Effector memory CD4-positive, alpha-beta T cell (primary cell): ENCODE measurements around the gene KDM3A.

Source experiments
- DNase-seq, 3 donors: peaks; one replicate each; pipeline ENCODE4 v3.0.0-alpha.2; 2020
- H3K27ac ChIP-seq: 2 replicates; pipeline ENCODE4 v1.7.0; 2013; ENCODE audit warnings: mild to moderate bottlenecking, low read length, moderate library complexity; ENCODE audit not compliant: insufficient read depth, poor library complexity, severe bottlenecking
- H3K27me3 ChIP-seq: replicated peaks from 2 replicates; pipeline ENCODE4 v1.7.0; 2013; ENCODE audit warnings: mild to moderate bottlenecking, low read length; ENCODE audit not compliant: insufficient read depth, control insufficient read depth, poor library complexity, severe bottlenecking
- H3K36me3 ChIP-seq: 2 replicates; pipeline ENCODE4 v1.7.0; 2013; ENCODE audit warnings: mild to moderate bottlenecking, low read length, moderate library complexity; ENCODE audit not compliant: control insufficient read depth, insufficient read depth
- H3K4me1 ChIP-seq: 2 replicates; pipeline ENCODE4 v1.7.0; 2013; ENCODE audit warnings: low read length, mild to moderate bottlenecking; ENCODE audit not compliant: control insufficient read depth, insufficient read depth, poor library complexity, severe bottlenecking
- H3K4me3 ChIP-seq: 2 replicates; pipeline ENCODE4 v1.7.0; 2013; ENCODE audit warnings: low read length, low read depth, mild to moderate bottlenecking; ENCODE audit not compliant: insufficient read depth, poor library complexity, severe bottlenecking
- H3K9me3 ChIP-seq: 2 replicates; pipeline ENCODE4 v1.7.0; 2013; ENCODE audit warnings: mild to moderate bottlenecking, low read length, moderate library complexity; ENCODE audit not compliant: control insufficient read depth

The KDM3A gene

GRCh38 chr2:86510436-86510933, 69.3 kb downstream of the KDM3A start:
- Histone ChIP-seq H3K36me3 (peaks cover 32% of the 10 kb centered on the region), H3K27me3 (no peaks in the 10 kb centered on the region), H3K4me1 (no peaks in the 10 kb centered on the region), H3K9me3 (no peaks in the 10 kb centered on the region), H3K4me3 (no peak overlapping the region), H3K27ac (no peak overlapping the region)
- DNase-seq = no peak

GRCh38 chr2:86512034-86512433, 70.9 kb downstream of the KDM3A start:
- Histone ChIP-seq H3K4me3 (no peak overlapping the region), H3K27ac (no peak overlapping the region), H3K27me3 (no peaks in the 10 kb centered on the region), H3K9me3 (no peaks in the 10 kb centered on the region), H3K36me3 (peaks cover 27% of the 10 kb centered on the region), H3K4me1 (no peaks in the 10 kb centered on the region)
- DNase-seq = no peak

- H3K36me3 ChIP-seq = peaks cover 23% of the 10 kb centered on the region
- H3K27me3 ChIP-seq = no peaks in the 10 kb centered on the region
- no peaks in the 10 kb centered on the region for H3K9me3 ChIP-seq
- no peaks in the 10 kb centered on the region for H3K4me1 ChIP-seq
- H3K27ac ChIP-seq = no peak overlapping the region
- H3K4me3 ChIP-seq = no peak overlapping the region
- no peak for DNase-seq
Measured at GRCh38 chr2:86512892-86513291, 71.7 kb downstream of the KDM3A start.

- Histone ChIP-seq H3K9me3 (no peaks in the 10 kb centered on the region), H3K4me1 (no peaks in the 10 kb centered on the region), H3K4me3 (no peak overlapping the region), H3K27me3 (no peaks in the 10 kb centered on the region), H3K36me3 (peaks cover 11% of the 10 kb centered on the region), H3K27ac (no peak overlapping the region)
- DNase-seq = no peak
Measured at GRCh38 chr2:86513948-86514660, 72.9 kb downstream of the KDM3A start.

- DNase-seq = peak in 1 of 3 donors; percentile 4
- Histone ChIP-seq H3K4me3 (no peak overlapping the region), H3K27ac (no peak overlapping the region)
Measured at GRCh38 chr2:86518481-86518880, 77.3 kb downstream of the KDM3A start.

GRCh38 chr2:86519349-86519748, 78.2 kb downstream of the KDM3A start:
- H3K9me3 ChIP-seq = no peaks in the 10 kb centered on the region
- no peak overlapping the region for H3K27ac ChIP-seq
- no peak for DNase-seq
- H3K27me3 ChIP-seq = no peaks in the 10 kb centered on the region
- no peaks in the 10 kb centered on the region for H3K4me1 ChIP-seq
- H3K4me3 ChIP-seq = no peak overlapping the region
- H3K36me3 ChIP-seq = peaks cover 9% of the 10 kb centered on the region

More at GRCh38 chr2:86518481-86518880, 77.3 kb downstream of the KDM3A start:
- Histone ChIP-seq H3K9me3 (no peaks in the 10 kb centered on the region), H3K27me3 (no peaks in the 10 kb centered on the region), H3K36me3 (peaks cover 9% of the 10 kb centered on the region), H3K4me1 (no peaks in the 10 kb centered on the region)

GRCh38 chr2:86520153-86520552, 79.0 kb downstream of the KDM3A start:
- Histone ChIP-seq H3K27me3 (no peaks in the 10 kb centered on the region), H3K36me3 (peaks cover 16% of the 10 kb centered on the region), H3K27ac (no peak overlapping the region), H3K9me3 (no peaks in the 10 kb centered on the region), H3K4me3 (no peak overlapping the region), H3K4me1 (no peaks in the 10 kb centered on the region)
- DNase-seq = no peak

GRCh38 chr2:86521922-86522321, 80.8 kb downstream of the KDM3A start:
- H3K9me3 ChIP-seq = no peaks in the 10 kb centered on the region
- H3K36me3 ChIP-seq = peaks cover 16% of the 10 kb centered on the region
- H3K27me3 ChIP-seq = no peaks in the 10 kb centered on the region
- no peaks in the 10 kb centered on the region for H3K4me1 ChIP-seq
- no peak for DNase-seq
- no peak overlapping the region for H3K4me3 ChIP-seq
- H3K27ac ChIP-seq = no peak overlapping the region

- Histone ChIP-seq H3K27ac (no peak overlapping the region), H3K4me3 (no peak overlapping the region), H3K4me1 (no peaks in the 10 kb centered on the region), H3K36me3 (peaks cover 16% of the 10 kb centered on the region), H3K9me3 (no peaks in the 10 kb centered on the region), H3K27me3 (no peaks in the 10 kb centered on the region)
- DNase-seq = no peak
Measured at GRCh38 chr2:86522711-86523110, 81.5 kb downstream of the KDM3A start.

GRCh38 chr2:86523491-86523890, 82.3 kb downstream of the KDM3A start:
- peaks cover 16% of the 10 kb centered on the region for H3K36me3 ChIP-seq
- no peak for DNase-seq

More at GRCh38 chr2:86523491-86523890, 82.3 kb downstream of the KDM3A start:
- H3K4me1 ChIP-seq = no peaks in the 10 kb centered on the region
- no peak overlapping the region for H3K27ac ChIP-seq
- H3K27me3 ChIP-seq = no peaks in the 10 kb centered on the region
- H3K9me3 ChIP-seq = no peaks in the 10 kb centered on the region
- H3K4me3 ChIP-seq = no peak overlapping the region
